GM18870 (cell line): ENCODE data around the gene PDLIM7.

Experiments
- ATAC-seq: cut with Tn5 transposase; IDR thresholded peaks from one replicate; pipeline ENCODE4 v1.9.1; 2021; ENCODE audit warnings: moderate library complexity; ENCODE audit not compliant: unreplicated experiment

PDLIM7 gene

DNA sequence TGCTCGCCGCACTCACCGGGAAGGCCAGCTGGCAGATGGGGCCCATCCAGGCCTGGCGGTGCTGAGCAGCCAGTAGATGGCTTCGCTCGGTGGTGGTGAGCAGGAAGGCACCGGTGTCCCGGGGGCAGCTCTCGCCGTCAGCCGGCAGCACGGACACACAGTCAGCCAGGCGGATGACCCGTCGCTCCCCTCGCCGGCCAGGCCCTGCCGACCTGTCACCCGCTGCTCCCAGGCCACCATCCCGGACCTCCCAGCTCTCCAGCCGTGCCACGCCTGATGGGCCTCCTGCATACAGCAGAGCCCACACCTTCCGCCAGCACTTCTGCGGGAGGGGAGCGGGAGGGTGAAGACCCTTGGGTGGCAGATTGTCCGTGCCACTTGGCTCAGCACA lies 10.8 kb upstream of the PDLIM7 start:
- no peak for ATAC-seq

DNA sequence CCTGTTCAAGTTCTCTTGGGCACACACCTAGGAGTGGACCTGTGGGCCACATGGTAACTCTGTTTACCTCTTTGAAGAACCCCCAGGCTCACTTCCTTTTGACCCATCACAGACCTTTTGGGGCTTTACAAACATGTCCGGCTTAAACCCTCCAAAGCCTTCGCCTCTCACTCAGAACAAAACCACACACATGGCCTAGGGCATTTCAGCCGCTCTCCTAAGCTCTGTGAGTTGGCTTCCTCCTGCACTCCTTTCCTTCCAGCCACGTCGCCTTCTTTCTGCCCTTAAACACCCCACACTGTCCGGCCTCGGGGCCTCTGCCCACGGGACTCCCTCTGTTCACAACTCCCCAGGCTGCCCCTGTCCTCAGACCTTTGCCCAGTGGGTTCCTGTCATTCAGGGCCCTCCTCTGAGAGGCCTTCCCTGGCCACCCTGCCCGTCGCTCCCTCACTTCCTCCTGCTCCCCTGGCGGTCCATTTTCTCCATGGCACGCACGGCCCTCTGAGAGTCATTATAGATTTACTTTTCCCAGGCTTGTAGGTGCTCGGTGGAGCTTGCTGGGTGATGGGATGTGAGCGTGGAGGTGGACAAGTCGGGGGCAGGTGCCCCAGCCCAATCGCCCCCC lies 10.3 kb upstream of the PDLIM7 start:
- no peak for ATAC-seq

DNA sequence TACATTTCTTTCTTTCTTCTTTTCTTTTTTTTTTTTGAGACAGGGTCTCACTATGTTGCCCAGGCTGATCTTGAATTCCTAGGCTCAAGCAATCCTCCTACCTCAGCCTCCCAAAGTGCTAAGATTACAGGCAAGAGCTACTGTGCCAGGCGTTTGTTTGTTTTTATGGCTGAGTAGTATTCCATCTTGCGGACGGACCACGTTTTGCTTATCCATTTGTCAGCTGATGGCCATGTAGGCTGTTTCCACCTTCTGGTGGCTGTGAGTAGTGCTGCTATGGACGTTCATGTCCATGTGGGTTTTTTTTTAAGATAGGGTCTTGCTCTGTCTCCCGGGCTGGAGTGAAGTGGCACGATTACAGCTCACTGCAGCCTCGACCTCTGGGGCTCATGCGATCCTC lies 9.8 kb upstream of the PDLIM7 start:
- ATAC-seq = no peak

DNA sequence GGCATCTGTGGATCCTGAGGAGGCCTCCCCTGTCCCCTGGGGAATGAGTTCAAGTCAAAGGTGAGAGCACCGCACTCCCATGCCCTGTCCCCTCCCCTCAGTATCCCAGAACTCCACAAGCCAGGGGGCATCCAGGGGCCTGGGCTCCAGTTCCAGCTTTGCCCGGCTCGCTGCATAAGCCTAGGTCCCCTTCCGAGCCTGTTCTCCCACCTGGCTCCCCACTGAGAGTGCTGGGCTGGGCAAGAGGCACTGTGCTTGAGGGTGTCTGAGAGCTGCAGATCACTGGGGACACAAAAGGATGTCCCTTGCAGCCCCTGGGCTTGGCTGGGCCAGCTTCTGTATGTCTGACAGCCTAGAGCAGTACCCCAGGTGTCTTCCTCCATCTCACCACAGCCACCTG lies 7.7 kb upstream of the PDLIM7 start:
- no peak for ATAC-seq

DNA sequence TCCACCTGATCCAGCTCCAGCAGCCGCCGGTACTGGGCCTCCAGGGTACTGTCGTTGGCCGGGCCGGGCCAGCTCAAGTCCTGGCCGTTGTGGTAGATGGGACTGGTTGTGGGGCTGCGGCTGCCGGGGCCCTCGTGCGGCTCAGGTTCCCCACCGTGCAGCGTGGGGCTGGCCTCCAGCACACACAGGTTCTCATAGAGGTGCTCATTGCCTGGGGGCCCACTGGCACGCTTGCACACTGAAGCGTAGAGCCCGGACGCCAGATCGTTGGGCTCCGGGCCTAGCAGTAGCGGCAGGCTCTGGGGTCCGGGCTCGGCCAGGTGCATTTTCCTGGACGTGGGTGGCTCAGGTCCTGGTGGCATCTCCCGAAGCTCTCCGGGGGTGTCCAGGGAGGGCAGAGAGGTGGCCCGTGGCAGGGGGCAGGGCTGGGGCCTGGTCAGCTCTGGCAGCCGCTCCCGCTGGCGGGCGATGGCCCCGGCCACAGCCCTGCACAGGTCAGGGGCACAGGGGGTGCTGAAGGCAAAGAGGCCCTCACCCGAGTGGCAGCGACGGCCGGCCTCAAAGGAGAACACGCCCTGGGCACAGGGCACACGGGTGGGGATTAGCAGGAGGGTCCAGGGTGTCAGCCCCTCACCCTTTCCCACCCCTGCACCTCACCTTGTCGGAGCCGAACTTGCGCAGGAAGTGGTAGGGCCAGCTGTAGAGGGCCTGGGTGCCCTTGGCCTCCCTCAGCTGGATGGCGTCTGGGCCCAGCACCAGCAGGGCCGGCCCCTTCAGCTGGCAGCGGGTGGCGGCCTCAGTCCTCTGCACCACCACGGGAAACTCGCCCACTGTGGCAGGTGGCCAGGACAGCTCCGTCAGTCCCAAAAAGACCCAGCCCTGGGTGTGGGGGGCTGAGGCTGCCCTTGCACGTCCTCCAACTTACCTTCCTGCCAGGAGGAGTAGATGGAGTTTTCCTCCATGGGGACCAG lies 7.0 kb upstream of the PDLIM7 start:
- ATAC-seq = no peak

DNA sequence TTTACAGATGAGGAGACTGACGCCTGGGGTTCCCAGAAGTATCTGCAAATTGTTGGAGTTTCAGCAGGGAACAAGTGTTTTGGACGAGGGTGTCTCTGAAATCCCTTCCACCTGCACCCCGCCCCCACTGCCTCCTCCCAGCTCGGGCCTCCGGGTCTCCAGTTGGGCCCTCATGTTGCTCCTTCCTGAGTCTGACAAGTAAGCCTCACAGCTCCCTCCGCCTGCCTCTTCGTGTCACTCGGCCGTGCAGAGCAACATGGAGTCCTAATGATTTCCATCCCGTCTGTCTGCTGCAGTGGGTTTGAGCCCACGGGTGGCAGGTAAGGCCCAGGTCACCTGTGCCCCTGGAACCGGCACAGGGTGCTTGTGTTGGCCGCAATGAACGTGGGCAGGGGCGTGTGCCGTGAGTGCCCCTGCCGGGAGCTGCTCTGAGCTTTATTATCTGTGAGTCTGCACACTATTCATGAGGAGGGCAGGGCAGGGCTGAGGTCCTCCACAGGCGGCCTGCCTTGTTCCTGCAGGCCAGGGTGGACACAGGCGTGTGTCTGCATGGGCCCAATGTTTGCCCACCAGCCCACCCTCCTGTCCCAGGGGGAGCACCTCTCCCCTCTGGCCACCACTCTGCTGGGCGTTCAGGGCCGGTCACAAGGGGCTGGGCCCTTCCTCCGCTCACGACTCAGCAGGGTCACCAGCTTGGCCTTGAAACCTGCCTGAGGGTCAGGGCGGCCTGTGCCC lies 6.1 kb upstream of the PDLIM7 start:
- no peak for ATAC-seq

DNA sequence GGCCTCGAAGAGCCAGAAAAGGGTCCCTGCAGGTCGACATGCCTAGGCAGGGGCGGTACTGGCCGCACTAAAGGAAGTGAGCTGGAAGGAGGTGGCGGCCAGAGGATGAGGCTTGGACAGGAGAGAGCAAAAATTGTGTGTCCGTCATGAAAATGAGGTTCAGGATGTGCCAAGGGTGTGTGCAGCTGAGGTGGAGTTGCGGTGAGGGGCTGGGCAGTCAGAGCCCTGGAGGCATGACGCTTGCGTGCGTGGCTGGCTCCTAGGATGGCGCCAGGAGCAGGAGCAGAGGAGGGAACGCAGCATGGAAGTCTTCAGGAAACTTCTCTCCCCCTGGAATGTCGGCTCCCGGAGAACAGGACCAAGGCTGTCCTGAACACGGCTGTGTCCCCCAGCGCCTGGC lies 5.5 kb upstream of the PDLIM7 start:
- ATAC-seq = no peak

DNA sequence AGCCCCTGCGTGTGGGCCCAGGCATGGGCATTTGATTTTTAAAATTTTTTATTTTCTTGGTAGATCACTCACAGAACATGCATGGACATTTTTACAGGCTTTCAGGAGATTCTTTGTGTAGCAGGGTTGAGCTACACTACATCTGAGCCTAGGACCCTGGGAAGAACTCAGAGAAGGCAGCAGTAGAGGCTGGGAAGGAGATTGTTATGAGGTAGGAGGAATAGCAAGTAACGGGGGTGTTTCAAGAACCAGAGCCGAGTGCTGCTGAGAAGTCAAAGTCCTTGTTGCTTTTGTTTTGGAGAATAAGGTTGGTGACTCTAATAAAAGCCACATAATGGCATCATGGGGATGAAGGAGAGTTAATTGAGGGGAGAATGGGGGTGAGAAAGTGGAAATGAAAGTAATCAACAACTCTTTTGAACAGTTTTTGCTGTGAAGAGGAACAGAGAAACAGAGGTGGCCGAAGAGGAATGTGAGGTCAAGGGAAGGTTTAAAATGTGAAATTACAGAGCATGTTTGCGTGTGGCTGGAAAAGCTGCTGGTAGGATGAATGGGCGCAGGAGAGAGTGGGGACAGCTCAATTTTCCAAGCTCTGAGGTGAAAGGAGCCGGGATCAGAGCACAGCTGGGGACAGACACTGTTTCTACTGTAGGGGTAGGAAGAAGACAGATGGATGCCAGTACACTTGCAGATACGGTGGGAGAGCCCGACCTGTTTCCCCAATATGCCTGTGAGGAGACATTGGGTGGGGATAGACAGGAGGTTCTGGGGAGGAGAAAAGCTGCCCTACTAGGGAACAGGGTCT lies 4.7 kb upstream of the PDLIM7 start:
- ATAC-seq = no peak

DNA sequence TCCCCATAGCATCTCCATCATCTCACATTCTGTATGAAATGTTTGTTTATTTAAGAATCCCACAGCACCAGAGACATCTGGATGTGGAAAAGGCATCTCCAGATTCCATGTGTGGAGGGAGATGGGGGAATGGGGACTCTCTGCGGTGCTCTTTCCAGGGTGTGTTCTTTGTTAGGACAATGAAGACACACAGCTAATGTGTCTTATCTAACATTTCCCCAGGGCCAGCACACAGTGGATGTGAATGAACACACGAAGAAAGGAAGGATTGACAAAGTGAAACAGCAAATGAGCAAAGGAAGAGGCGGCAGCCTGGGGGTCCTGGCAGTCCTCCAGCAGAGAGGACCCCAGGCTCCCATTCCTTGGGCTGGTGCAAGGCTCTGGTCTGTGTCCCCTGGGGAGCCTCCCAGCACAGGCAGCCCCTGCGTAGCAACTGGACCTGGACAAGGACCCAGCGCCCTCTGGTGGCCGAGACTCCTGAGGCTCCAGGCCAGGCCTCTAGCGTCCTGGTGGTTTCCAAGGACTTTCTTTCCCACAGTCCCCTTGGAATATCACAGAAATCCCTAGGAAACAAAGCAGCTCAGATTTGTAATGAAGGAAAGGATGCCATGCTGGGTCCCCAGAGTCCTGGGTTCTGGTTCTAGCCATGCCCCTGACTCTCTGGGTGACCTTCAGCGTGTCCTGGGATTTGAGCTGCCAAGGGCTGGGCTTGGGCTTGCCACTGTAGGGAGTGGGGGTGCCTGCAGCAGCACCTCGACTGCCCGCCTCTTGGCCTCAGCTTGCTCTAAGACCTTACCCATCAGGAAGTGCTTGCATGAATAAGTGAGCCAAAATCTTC lies 3.5 kb upstream of the PDLIM7 start:
- ATAC-seq = no peak

DNA sequence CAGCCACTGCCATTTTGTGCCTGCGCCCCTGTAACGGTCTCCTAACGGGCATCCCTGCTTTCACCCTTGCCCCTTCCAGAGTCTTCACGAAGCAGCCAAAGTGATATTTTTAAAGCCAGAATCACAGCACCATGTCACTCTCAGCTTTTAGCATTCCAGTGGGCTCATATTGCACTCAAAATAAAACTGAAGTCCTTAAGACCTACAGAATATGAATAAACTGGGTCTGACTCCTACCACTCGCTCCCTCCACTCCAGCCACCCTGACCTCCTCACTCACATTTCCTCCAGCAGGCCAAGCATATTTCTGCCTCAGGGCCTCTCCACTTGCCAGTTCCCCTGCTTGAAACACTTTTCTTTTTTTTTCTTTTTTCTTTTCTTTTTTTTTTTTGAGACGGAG lies 2.4 kb upstream of the PDLIM7 start:
- no peak for ATAC-seq

DNA sequence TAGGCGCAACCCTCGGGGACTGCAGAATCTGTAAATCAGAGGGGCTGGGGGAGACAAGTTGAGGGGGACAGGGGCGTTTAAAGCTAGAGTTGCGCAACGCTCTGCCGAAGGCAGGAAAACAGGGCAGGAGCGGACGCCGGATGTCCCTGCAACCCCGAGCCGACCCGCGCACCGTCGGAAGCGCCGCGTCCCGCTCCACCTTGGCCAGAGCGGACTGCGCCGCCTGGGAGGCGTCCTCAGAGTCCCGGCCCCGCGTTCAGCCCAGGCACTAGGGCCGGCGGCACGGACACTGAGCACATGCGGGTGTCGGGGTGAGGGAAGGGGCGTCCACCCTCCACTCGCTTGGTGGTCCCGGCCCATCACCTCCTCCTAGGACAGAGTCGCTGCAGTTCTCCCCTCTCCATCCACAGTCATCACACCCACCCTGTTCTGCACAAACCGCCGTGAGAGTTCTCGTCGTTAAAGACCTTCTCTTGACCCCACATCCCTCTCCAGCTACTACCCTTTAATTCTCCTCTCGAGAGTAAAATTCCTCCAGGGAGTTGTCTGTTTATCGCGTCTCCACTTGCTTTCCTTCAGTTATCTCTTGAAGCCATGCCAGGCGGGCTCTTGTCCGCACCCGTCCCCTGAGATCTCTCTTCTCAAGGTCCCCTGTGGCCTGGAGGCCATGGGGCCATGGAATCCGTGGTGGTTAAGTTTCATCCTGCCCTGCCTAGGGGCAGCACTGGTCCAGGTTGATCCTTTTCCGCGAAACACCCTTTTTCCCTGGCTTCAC lies 796 bp upstream of the PDLIM7 start:
- ATAC-seq = no peak

DNA sequence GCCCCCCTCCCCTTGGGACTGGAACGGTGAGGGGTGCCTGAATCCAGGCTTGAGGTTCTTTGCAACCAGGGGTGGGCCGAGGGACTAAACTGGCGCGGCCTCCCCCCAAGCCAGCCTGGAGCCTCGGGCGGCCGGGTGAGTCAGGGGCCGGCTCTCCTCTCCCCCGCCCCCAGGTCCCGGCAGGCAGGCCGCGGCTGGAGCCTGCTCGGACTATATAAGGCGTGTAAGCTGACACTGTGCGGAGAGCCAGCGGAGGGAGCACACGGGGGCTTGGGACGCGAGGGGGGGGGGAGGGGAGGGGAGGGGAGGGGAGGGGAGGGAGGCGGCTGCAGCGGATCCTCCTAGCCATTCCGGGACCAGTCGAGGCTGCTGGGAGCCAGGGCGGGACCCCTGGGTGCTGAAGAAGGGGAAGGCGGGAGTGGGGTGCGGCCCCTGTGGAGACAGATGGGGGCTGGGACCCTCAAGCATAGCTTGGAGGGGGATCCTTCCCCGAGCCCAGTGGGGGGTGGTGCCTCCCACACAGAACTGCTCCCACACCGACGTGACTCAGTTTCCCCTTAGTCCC lies 595 bp downstream of the PDLIM7 start:
- no peak for ATAC-seq

DNA sequence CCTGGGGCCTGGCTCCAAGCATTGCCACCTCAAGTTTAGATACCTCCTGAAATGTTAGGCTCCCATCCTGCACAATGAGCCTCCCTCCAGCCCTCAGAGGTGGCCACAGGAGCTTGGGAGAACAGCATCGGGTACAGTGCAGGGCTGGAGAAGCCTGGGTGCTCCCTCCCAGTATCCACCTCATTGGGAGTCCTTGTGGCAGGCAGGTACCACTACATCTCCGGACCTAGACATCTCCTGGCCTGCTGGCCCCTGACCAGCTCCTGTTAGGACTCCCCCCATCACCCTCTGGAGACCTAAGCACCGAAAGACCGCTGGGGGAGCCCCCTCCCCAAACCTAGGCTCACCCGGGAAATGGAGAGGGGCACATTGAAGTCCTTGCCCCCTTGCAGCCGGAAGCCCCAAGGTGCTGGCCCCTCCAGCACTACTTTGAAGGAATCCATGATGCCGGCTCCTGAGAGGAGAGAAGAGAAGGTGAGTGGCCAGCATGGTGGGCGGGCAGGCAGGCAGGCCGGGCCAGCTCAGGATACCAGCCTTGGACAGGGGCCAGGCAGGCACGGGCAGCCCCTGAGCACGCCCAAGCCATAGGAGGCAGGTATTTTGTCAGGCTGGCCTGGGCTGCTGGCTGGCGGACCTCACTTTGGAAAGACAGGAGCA lies 1.2 kb downstream of the PDLIM7 start:
- ATAC-seq = no peak

DNA sequence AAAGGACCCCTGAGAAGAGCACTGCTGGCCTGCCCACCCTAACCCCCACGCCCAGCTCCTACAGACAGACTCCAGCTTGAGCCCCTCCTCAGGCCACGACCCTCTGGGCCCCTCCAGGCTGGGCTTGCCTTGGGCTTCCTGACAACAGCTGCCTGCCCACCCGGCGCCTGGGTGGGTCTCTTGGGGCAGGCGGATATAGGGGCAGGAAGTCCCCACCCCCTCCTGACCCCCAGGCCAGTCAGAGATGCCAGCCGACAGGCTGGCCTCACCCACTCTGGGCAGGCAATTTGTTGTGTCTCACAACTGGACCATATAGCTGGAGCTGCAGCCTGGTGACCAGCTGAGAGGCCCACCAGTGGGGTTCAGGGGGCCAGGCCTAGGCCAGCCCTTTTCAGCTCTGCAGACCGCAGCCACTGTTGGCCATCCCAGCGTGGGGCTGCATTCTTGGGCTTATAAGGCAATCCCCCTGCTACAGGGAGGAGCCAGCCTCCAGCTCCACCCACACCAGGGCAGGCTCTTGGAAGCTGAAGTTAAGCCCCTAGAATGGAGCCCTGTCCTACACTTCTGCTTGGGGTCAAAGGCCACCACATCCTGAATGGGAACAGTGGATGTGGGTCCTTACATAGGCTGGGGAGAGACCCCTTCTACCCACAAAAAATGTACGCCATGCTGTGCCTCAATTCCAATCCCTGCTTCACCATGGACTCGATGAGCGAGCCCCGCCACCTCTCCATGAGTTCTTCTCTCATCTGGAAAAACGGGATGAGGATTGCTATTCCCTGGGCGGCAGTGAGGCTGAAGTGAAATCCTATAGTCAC lies 2.0 kb downstream of the PDLIM7 start:
- ATAC-seq = no peak

DNA sequence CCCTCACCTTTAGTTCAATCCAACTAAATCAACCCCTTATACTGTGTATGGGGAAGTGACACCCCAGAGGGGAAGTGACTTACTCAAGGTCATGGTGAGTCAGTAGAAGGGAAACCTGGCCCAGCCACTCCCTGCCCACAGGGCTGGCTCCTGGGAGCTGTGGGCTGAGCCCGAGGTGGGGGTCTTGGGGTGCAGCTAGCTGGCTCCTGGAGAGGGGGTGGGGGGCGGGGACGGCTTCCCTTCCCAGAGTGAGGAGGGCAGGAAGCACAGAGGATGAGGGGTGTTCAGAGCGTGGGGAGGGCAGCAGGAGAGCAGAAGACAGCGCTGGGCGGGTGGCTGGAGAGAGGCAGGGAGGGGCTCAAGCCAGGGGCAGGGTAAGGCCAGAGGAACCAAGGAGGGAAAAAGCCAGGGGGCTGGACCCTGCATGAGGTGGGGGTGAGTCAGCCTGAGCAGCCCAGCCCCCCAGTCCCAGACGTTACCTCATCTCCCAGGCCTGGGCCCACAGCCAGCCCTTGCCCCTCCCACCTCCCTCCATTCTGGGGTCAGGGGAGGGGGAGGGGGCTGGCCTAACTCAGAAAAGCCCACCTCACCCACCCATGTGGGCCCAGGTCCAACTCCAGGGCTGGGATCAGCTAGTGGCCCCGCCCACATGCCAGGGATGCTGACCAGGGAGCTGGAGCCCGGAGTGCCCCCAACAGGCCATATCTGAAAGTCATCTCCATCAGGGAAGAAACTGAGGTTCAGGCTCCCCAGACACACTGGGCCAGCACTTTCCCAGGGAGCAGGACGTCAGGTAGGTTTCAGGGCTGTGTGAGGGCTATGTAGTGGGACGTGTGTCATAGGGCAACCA lies 2.8 kb downstream of the PDLIM7 start:
- ATAC-seq = no peak

DNA sequence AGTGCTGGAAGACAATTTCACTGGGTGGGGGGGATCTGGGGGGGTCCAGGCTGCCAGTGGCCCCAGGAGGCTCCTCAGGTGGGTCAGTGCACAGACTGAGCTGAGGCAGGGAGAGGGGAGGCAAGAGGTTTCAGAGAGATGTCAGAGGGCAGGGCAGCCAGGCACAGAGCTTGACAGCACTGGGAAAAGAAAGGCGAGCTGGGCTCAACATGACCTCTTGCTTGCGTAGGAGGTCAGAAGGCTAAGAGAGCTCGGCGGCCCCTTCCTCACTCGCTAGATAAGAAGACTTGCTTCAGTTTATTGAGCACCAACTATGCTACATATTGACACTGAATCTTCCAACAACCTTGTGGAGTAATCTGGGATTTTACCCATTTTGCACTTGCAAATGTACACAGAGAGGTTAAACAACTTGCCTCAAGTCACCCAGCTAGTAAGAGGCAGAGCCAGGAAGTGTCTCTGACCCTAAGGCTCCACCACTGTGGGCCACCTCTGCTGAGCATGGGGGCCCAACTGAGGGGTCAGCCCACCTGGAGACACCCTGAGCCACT lies 3.5 kb downstream of the PDLIM7 start:
- no peak for ATAC-seq
